HG03575 (cell line): Measurements from ENCODE around the gene FZD10.

Experiments used
- ATAC-seq: cut with Tn5 transposase; IDR thresholded peaks from one replicate; pipeline ENCODE4 v1.9.1; 2021; ENCODE audit not compliant: unreplicated experiment, insufficient number of reproducible peaks, low FRiP score; ENCODE audit errors: extremely low read depth

The FZD10 gene

GRCh38 chr12:130131025-130131424, 31.2 kb upstream of the FZD10 start:
- ATAC-seq, result no peak

- no peak for ATAC-seq
Observed at GRCh38 chr12:130131801-130132200, 30.5 kb upstream of the FZD10 start.

DNA sequence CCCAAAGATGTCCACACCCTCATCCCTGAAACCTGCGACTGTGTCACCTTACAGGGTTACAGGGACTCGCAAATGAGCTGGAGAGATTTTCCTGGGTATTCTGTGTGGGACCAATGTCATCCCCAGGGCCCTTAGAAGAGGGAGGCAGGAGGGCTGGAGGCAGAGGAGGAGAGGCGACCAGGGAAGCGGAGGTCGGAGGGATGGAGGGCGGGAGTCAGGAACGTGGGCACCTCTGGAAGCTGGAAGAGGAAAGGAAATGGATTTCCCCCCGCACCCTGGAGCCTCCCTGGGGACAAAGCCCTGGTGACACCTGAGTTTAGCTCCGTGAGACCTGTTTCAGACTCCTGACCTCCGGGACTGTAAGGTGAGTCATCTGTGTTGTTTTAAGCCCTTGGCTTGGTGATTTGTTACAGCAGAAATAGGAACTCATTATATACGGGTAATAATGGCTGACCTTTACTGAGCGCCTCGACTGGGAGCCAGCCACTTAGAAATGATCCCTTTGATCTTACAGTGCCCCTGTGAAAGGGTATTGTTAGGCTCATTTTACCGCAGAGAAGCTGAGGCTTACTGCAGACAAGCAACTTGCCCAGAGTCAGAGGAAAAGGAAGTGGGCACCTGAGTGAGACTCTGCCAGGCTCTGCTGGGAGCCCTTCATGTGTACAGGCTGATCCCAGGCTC, 29.3 kb upstream of the FZD10 start:
- ATAC-seq, result no peak

- no peak for ATAC-seq
Observed at GRCh38 chr12:130133851-130134562, 28.3 kb upstream of the FZD10 start.

- ATAC-seq, result no peak
Observed at GRCh38 chr12:130134563-130134915, 27.7 kb upstream of the FZD10 start.

DNA sequence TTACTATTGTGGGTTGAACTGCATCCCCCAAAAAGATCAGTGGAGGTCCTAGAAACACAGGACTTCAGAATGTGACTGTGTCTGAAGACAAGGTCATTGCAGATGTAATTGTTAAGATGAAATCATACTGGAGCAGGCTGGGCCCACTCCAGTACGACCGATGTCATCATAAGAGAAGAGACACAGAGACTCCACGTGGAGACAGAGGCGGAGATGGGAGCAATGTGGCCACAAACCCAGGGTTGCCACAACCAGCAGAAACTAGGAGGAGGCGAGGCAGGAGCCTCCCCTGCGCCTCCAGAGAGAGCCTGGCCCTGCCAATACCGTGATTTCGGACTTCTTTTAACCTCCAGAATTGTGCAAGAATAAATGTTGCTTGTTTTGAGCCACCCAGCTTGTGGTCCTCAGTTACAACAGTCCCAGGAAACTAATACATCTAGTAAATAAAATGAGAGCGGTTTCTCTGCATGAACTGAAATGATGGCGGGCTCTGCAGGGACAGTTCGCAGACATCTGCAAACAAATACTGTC, 25.7 kb upstream of the FZD10 start:
- no peak for ATAC-seq

DNA sequence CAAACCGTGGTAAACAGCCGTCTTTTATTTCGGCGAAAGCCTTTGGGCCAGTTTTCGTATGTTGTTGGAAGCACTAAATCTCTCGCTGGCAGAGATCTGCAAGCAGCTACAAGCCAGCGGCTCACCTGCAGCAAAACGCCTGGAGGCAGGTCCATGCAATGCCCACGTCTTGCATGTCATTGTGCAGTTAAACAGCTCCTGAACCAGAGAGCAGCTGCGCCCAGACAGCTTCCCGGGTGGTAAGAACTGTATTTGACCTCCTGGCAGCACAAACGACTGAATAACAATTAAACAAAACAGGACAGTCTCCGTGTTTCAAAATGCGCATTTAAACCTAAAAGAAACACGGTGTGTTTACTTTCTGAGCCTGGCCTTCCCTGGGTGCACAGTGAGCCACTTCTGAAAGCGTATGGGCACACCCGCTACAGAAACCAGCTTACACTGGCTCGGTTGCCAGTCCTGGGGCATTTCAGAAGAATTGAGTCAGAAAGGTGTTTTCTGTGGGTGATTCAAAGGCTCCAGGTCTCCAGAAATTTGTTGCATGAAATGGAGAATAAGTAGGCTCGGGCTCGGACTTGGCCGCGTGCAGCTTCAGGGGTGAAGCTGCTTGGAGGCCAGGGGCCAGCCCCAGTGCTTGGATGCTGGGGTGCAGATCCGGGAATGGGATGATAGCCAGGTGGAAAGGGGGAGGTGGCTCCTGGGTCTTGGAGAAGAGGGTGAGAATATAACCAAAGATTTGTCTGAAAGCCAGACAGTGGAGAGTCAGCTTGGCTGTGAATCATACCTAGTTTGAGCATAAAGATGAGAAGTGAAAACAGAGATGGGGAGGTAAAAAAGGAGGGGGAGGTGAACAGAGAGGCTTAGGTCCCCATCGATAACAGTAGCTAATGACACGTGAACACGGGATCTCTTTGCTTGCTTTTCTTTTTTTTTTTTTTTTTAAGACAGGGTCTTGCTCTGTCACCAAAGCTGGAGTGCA, 24.9 kb upstream of the FZD10 start:
- ATAC-seq, result no peak

DNA sequence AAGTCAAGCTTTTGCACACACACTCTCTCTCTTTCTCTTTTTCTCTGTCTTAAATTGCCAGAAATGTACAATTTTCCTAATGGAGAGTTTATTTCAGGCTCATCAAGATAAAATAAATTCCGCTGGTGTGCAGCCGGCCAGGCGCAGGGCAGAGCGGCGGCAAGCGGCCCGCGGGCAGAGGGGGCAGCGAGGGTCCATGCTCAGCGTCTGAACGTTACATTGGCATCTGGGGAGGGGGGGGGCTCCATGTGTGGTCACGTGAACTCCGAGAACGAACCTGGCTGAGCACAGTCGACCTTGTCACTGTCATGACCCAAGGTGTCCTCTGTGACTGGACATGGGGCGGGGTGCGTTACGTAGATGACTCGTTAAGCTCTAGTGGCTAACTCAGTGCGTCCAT, 23.8 kb upstream of the FZD10 start:
- ATAC-seq, result no peak

- no peak for ATAC-seq
Observed at GRCh38 chr12:130139567-130140421, 22.5 kb upstream of the FZD10 start.

- no peak for ATAC-seq
Observed at GRCh38 chr12:130141105-130141504, 21.2 kb upstream of the FZD10 start.

DNA sequence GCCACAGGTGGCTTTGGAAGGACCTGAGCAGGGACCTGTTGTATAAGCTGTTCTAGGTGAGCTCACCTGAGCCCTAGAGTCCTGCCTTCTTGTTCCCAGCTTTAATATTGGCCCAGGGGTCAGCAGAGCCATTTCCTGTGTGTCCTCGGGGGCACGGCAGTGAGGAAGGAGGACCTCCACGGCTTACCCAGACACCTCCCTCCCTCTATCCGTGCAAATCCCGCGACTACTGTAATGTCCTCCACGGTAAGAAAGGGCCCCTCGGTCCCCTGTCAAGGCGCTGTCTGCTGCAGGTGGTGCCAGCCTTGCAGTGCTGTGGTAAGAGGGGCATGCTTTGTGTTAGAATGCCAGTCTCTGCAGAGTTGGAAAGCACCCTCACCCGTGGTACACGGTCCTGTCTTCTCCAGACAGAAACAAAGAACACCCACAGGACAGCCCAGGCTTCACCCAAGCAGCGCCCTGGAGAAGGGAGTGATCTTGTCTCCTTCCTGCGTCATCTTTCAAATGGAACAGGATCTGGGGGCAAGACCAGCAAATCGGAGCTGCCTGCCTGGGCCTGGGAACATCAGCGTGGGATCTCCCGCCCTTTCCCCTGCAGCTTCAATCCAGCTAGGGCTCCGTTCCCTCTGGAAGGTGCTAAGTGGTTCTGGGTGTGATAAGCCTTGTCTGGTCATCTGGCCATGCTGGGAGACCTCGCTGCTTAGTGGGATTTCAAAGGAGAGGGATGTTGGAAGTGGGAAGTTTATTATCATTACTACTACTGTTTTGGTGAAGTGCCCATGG, 20.2 kb upstream of the FZD10 start:
- ATAC-seq, result no peak

DNA sequence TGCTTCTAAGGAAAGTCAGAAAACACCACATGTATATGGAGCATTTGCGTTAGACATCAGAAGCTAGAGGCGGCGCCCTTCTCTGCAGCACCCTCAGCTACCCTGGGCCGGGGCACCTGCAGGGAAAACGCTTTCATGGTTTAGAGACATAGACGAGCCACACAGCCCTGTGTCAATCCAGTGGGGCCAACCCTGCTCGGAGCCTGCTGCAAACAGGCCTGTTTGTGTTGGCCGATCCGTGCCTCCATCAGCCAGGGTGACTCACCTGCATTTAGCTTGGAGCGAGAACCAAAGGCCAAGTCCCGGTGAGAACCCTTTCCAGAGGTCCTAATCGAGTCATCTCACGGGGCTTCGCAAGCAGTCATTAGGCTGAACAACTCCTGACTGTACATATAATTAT, 19.5 kb upstream of the FZD10 start:
- no peak for ATAC-seq

GRCh38 chr12:130143136-130143535, 19.1 kb upstream of the FZD10 start:
- ATAC-seq, result no peak

- no peak for ATAC-seq
Observed at GRCh38 chr12:130144256-130144655, 18.0 kb upstream of the FZD10 start.

DNA sequence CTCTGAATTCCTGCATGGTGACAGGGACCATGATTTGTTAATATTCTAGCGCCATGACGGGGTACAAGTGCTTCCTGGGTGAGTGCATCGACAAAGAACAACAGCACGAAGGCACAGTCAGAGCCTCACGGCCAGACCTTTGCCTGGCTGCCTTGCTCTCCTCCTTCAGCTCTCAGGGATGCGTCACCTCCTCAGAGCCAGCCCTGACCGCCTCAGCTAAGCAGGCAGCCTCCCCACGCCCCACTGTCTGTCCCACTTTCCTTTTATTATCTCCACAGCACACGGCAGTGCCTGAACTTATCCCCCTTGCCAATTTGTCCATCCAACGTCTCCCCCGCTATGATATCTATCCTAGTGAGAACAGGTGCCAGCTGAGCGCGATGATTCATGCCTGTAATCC, 16.5 kb upstream of the FZD10 start:
- no peak for ATAC-seq

GRCh38 chr12:130146176-130146931, 15.9 kb upstream of the FZD10 start:
- ATAC-seq, result no peak

GRCh38 chr12:130147875-130148596, 14.2 kb upstream of the FZD10 start:
- no peak for ATAC-seq
